Body of pancreas (tissue), 4 donors: ENCODE measurements around the gene DLG2.

Experiments used
- POLR2A ChIP-seq, 3 donors: fragments of 450-650 bp; IDR thresholded peaks; one replicate each; pipeline ENCODE4 v1.6.1; 2016; ENCODE audit warnings: antibody characterized with exemption in 3 of 3, mild to moderate bottlenecking in 2 of 3
- TF ChIP-seq, protein P1 (sequence below), 7 experiments: fragments of 450-650 bp in 4 of 7; fragments of 200-600 bp in 3 of 7; sonication (generic) in 3 of 7; IDR thresholded peaks; one replicate each; pipeline ENCODE4 v1.5.1; 2016 to 2019; ENCODE audit warnings: antibody characterized with exemption in 7 of 7

DNA sequence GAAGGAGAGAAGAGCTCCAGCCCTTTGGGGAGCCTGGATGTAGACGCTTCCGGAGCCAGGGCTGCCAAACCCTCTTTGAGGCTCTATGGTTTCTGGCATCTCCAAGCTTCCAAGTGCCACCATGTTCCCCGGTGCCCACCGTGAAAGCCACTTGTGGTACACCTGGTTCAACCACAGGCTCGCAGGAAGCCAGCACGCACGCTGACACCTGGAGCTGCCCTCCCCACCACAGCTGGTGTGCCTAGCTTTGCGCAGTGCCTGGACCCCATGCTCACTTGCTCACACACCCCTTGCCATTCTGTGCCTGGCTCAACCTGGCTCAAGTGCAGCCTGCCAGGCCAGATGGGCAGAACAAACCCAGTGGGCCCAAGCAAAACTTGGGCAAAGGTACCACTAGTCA is 831.4 kb downstream of the DLG2 start:
- TF ChIP-seq POLR2A (IDR thresholded peaks at IDR 0.05): no peak
- TF ChIP-seq, protein P1, sequence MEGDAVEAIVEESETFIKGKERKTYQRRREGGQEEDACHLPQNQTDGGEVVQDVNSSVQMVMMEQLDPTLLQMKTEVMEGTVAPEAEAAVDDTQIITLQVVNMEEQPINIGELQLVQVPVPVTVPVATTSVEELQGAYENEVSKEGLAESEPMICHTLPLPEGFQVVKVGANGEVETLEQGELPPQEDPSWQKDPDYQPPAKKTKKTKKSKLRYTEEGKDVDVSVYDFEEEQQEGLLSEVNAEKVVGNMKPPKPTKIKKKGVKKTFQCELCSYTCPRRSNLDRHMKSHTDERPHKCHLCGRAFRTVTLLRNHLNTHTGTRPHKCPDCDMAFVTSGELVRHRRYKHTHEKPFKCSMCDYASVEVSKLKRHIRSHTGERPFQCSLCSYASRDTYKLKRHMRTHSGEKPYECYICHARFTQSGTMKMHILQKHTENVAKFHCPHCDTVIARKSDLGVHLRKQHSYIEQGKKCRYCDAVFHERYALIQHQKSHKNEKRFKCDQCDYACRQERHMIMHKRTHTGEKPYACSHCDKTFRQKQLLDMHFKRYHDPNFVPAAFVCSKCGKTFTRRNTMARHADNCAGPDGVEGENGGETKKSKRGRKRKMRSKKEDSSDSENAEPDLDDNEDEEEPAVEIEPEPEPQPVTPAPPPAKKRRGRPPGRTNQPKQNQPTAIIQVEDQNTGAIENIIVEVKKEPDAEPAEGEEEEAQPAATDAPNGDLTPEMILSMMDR (IDR thresholded peaks at IDR 0.05): no peak
